Astrocyte of the hippocampus (primary cell): Measurements from ENCODE around the gene CACFD1.

ENCODE experiments used
- DNase-seq: peaks from one replicate; pipeline ENCODE4 v3.0.0; 2011; ENCODE audit warnings: low read depth, low spot score

Gene CACFD1

DNA sequence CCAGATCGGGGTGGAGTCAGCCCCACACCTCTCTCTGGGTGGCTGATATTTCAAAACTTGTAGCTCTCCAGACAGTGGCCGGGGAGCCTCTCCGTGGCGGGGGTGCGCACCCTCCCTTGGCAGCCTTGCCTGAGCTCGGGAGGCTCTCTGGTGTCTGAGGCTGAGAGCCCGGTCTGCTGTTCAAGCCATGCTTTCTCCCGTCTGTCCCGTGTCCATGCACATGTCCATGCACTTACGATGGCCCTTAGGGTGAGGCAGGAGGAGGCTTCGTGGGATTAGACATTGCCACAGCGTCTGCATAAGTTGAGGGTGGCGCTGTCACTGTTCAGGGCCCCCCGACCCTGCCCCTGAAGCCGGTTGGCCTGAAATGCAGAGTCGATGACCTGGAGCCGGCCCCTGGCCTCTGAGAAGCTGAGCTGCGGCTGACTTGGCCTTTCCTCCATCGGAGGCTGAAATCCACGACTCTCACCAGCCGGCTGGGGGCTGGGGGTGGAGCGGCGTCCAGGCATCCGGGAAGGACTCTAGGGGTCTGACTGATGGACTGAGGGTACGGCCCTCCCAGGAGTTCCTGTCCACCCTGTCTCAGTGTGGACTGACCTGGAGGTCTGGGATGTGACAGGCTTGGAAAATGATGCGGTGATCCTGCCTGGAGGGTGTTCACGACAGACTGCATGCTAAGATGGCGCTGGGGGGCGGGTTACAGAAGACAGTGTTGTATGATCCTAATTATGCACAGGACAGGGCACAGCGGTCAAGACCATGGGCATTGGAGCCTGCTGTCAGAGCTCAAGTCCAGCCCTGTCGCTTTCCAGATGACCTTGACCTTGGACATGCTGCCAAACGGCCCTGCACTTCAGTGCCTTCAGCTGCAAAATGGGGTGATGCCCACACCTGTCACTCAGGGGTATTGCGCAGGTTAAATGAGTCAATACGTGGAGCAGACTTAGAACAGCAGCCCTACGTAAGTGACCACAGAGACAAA is 37.4 kb downstream of the CACFD1 start:
- no peak for DNase-seq

DNA sequence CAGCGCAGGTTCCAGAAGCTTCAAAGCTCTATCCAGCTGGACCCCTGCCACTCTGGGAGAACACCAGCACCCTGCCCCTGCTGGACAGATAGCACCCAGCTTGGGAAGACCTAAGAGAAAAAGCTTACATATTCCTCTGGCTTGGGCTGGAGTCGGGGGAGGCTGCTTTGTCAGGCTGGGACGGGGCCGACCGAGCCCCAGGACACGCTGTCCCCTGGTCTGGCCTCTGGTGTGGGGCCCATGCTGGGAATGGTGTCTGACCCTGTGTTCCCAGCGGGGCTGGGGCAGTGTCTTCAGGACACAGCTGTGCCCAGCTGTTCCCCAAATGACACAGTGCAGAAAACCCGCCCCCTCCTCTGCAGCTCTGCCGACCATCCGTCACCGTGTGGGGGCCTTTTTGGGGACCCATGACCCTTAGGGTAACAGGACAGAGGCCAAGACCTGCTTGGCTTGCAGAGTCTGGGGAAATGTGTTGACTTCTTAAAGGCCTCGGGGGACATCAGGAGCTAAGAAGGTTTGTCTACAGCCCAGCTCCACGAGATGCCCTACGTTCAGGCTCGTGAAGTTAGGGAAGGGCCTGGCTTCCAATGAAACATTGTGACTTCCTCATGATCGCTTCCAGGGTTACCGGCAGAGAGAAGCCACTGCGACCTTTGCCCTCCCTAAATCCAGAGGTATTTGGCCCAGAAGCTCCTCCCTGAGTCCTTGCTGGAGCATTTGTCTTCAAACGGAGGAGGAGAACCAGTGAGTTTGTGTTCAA is 39.5 kb downstream of the CACFD1 start:
- no peak for DNase-seq

DNA sequence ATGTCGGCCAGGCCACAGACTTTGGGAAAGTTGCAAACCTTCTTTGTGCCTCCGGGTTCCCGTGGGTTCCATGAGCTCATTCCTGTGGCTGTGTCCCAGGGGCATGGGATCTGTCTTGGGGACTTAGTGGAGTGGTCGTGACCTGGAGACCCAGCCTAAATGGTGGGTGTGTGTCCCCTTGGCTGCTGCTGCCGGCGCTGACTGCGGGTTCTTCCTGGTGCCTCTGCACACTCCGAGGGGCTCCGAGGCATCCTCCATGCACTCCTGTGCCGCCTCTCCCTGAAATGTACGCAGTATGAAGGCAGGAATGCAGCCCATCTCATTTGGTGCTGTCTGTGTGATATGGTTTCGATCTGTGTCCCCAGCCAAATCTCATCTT is 40.1 kb downstream of the CACFD1 start:
- no peak for DNase-seq

DNA sequence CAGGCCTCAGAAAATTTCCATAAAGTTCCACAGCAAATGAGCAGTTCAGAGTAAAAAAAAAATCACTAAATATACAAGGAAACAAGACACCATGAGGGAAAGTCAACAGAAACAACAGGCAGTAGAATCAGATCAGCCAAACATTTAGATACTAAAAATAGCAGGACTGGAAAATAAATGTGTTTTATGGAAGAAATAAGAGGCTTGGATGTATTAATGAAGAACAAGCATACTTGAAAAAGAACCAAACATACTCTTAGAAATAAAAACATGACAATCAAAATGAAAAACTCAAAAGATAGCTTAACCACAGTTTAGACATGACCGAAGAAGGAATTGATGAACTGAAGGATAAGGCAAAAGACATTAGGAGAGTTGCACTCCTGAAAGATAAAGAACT is 42.3 kb downstream of the CACFD1 start:
- DNase-seq = no peak

DNA sequence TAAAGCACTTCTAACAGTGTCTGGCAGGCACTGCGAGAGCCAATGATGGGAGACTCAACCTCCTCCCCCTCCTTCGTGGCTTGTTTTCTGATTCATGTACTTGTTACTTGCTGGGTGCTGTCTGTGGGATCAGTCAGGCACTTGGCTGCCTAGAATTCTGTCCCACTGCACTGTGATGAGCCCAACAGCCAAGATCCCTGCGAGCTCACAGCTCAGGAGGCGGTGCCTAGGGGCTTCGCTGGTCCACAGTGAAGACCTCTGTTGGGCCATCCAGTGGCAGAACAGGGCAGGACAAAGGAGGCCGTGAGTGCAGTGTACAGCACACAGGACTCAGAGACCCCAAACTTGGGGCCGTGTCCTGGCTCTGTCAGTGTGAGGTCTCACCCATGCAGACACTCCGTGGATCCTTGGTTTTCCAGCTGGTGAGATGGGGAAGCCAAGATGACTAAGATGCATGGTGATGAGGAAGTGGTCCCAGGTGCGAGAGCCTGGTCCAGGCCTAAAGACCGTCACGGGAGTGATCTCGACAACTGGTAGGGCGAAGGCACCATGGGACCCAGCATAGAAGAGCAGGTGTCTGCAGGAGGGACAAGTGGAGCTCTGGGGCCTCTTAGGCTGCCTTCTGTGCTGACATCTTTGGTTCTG is 45.5 kb downstream of the CACFD1 start:
- DNase-seq = peak; percentile 29

DNA sequence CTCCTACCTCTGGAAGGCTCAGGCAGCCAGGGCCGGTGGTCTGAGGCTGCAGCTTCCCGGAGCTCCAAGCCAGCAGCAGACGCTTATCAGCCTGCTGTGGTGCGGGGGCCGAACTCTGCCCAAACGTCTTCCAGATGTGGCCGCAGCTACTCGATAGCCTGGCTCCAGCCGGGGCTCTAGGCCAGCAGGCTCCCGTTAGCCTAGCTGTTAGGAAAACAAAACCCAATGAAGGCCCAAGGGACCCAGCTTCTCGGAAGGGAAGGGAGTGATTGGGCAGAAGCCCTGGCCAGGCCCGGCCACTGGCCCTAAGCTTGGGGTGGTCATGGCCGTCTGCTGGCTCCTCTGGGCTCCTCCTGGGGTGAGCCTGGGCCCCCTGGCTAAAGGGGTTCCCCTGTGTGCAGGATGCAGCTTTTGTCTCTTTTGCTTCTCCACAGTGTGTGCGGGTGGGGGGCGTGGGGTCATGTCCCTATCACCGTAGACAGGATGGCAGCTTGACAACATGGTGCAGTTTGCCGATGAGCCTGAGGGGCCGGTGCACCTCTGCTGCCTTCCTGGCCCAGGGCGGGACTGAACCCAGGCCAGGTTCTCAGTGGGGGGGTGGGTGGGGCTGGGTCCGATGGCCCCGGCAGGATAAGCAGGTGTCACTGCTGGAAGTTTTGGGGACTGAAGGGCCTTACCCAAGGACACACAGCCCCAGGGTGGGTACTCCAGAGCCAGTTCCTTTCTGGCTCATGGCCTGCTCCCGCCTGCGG is 46.3 kb downstream of the CACFD1 start:
- no peak for DNase-seq

DNA sequence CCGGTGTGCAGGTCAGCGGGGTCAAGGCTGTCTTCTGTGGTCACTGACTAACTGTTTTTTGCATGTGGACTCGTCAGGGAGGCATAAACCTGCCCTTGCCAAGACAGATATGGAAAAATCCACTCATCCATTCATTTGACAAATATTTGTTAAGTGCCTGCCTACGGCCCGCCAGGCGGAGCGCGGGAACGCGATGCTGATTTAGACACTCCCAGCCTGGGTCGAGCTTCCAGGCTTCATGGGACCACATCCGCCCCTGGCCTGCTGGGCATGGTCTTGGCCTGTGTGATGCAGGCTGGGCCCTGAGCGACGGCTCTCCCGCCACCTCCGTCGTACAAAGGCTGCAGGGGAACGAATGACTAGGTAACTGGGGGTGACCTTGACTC is 46.9 kb downstream of the CACFD1 start:
- DNase-seq = peak; percentile 75

DNA sequence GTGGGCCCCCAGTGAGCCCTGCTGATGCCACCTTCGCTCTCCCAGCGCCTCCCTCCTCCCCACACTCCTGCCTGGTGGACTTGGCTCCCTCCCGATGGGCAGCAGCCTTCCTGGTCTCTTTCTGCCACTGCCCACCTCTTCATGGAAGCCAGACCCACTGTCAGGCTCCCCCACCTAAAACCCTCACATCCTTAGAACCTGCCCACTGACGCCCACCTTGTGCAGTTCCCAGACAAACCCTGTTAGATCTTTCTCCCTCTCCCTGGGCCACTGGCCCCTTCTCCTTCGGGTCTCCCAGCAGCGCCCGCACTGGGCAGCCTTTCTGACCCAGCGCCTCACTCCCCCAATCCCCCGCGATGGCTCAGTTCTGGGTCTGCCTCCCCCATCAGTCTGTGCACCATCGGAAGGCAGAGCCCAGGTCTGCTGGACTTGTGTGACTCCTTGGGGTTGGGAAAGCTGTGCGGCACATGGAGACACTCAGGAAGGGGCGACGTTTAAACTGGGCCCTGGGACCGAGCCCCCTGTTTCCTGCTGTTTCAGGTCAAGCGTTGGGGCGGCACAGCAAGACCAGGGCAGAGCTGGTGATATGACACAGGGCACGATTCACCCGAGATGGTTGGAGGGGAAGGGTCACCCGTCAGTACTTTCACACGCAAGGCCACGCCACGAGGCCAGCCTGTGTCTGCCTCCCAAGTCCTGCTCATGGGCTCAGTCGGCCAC is 47.6 kb downstream of the CACFD1 start:
- DNase-seq = no peak

DNA sequence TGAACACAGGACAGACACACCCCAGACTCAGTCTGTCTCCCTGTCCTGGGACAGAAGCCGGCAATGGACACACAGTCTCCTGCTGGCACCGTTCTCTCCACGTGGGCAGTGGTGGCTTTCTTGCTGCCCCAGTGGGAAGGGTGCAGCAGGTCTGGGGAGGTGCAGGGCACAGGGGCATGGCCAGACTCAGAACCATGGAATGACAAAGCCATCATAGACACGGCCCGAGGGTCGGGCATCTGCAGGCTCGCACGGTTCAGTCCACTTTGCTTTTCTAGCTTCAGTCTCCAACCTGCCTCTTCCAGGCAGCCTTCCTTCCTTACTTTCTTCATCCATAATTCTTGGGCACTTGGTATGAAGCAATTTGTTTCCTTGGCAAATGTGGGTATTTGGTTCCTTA is 48.3 kb downstream of the CACFD1 start:
- DNase-seq = no peak

DNA sequence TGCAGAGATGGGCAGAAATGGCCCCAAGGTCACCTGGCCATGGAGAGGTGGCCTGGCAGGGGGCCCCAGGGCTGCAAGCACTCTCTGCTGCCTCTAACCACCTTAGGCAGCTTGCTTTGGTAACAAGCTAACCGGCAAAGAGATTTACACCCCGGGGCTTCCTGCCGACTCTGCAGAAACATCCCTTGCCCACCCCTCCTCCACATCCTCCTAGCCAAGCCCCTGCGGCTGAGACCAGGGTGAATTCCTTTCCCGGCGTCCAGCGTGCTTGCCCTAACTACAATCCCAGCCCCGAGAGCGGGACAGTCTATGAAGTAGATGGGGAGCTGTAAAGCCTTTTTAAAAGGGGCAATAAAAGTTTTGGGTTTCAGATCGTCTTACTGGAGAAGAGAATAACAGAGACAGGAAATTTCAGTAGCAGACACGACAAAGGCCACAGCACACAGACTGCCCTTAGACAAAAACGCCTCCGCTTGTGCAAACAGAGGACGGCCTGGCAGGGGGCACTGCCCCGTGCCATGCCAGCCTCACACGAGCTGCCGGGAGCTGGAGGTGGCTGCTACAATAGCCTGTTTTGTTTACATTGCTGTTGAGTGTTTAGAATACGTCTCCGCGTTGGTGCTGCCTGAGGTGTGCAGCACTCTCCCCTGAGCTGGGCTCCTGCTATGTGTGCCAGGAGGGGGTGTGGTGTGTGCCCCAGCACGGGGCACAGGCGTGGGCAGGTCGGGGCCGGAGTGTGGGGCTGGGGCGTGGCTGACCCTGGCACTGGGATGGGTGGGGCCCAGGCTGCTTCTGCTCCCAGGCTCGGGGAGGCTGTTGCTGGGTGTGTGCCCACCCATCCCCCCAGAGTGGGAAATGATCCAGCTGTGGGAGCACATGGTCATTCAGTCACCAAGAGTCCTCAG is 49.7 kb downstream of the CACFD1 start:
- DNase-seq = peak; percentile 72

DNA sequence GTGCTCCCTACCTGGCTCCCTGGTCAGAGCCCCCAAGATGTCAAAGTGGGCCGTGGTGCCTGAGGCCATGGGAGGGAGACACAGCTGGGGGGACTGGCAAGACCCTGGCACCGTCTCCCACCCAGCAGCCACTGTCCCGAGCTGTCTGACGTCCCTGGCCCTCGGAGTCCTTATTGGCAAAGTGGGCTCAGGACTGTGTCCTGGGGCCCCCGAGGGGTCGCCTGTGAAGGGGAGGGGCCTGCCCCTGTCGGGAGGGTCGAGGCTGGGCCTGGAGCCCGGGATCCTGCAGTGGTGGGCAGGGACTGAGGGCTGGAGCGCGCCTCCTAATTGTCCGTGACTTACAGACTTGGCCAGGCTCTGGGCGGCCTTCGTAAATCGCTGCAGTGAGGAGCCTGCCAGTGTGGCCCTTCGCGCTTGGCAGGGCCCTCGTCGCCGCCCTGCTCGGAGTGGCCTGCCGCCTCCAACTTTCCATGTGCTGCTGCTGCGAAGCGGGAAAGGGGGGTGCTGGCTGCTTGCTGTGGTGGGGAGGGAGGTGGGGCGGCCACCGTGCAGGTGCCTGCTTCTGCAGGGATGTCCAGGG is 51.2 kb downstream of the CACFD1 start:
- DNase-seq = no peak

DNA sequence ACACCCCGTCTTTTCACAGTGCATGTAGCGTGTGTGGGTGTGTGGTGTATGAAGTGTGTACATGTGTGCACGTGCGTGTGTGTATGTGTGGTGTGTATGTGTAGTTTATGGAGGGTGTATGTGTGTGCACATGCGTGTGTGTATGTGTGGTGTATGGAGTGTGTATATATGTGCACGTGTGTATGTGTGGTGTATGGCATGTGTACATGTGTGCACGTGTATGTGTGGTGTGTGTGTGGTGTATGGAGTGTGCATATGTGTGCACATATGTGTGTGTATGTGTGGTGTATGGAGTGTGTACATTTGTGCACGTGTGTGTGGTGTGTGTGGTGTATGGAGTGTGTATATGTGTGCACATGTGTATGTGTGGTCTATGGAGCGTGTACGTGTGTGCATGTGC is 51.8 kb downstream of the CACFD1 start:
- no peak for DNase-seq

DNA sequence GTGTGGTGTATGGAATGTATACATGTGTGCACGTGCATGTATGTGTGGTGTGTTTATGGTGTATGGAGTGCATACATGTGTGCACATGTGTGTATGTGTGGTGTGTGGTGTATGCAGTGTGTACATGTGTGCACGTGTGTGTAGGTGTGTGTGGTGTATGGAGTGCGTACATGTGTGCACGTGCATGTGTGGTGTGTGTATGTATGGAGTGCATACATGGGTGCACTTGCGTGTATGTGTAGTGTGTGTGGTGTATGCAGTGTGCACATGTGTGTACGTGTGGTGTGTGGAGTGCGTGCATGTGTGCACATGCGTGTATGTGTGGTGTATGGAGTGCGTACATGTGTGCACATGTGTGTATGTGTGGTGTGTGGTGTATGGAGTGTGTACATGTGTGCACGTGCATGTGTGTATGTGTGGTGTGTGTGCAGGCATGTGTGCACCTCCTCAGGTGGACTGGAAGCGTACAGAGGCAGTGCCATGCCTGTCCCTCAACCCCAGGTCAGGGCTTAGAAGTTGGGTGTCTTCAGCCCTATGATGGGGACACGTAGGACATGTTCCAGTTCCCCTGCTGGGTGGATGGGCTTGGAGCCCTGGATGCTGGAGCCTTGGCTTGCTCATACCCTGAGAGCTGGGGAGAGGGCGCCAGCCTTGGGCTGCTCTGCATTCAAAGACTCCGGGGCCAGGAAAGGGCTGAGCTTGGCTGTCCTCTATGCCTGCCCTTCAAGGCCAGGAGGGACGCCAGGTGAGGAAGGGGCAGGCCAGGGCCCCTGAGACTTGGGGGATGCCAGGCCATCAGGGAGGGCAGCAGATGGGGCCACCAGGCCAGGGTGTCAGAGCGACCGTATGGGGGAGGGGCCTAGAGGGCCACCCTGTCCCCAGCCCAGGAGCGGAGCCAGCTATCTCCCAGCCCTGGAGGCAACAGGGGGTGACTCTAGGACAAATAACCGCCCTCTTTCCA is 52.8 kb downstream of the CACFD1 start:
- no peak for DNase-seq

DNA sequence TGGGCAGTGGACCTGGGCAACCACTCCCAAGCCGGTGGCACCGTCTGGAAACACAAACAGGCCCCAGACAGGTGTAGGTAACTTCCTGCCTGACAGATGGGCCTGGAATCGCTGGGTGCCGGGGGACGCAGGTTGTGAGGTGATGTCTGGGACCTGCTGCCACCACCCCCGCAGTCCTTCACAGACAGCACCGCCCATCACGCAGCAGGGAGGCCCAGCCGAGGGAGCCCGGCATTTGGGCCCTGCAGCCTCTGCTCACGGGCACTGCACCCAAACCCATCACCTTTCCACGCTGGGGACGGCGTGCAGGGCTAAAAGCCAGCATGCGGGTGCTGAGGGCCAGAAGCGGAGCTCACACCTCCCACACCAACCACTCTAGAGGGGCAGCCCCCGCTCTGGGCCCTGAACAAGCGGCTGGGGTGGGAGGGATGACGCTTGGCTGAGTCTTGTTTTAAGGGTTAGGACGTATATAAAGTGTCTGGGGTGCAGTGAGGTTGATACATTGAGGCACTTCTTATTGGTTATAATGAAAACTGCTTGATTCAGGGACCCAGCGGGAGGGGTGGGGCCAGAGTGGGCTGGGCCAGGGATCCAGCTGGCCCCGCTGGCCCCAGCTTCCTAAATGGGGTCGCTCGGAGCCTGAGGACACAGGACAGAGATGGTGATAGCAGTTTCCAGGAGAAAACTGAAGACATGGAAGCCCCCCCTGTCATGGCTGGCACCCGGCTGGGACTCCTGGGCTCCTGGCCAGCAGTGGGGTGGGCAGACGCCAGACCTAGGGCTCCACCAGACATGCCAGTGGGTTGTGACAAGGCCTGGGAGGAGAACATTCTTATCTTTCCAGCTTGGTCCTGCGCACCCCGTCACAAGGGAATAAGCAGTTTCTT is 53.7 kb downstream of the CACFD1 start:
- no peak for DNase-seq

DNA sequence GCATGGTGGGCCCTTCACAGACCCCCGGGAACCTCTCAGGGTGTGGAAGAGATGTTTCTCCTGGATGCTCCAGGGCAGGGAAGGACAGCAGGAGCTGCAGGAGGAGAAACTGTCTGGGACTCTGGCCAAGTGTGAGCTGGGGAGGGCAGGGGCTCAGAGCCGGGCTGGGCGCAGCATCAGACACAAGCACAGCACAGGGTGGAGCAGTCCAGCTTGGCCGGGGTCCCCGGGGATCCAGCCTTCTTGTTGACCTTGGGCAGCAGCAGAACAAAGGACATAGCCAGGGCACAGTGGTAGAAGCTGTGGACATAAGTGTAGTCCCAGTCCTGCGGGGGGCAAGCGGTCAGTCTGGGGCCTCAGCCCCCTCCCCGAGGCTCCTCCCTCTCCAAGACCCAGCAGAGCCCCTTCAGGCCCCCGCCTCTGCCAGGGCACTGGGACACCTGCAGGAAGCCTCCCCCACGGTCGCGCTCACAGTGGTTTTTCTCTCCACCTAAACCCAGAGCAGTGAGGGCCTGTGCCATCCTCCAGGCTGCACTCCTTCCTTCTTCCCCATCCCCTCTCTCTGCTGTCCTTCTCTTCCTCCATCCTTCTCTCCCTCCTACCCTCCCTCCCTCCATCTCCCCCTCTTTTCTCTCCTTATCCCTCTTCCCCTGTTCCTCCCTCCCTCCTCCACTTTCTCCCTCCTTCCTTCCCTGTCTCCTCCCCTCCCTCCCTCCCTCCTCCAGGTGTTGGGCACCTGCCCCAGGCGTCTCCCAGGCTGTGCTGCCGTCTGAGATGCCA is 54.9 kb downstream of the CACFD1 start:
- DNase-seq = peak; percentile 44

DNA sequence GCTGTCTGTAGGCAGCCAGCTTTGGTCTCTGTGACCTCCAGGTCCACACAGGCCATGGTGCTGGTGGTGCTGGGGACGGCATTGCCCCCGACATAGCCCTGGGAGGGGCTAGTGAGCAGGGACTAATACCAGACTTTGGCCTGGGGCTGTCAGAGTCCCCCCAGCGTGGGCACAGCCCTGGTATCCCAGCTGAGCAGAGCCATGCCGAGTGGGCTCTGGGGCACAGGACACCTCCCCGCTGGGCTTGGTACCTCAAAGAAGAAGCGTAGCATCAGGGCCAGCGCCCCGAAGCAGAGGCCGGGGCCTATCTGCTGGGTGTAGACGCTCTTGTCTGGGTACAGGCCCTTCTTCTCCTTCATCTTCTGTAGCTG is 55.4 kb downstream of the CACFD1 start:
- DNase-seq = no peak
